ENCODE data around the gene ABCC8. TPM values are rescaled to one million over a fixed set of nuclear protein-coding genes. Genes with fewer than 3 reads are reported as not detected.

Gene ABCC8
- total and polyA plus RNA-seq, 10 of the 15 experiments (the other 5 are each of a cell fraction or from before 2014, with no cell fraction given) = not detected

- FAIRE-seq = no peak
- DNase-seq (ENCODE audit: low read depth, low spot score) = no peak
- ATAC-seq = no peak
- ChIA-PET CTCF (interaction anchor here (1.9 to 4.0 kb wide), 2 partner anchors 104 to 139 kb away, joined by 5 to 14 read pairs; no protein-coding TSS in a partner anchor), SMC1A (ENCODE audit: uncharacterized antibody, unreplicated experiment) (no interaction called here), RAD21 (ENCODE audit: unreplicated experiment) (no interaction called here), POLR2A (no interaction called here)
- Histone ChIP-seq H3K4me3 (no peak overlapping the region), H3K27ac (ENCODE audit: control insufficient read depth, insufficient read depth) (no peak overlapping the region), H3K4me1 (ENCODE audit: control insufficient read depth, insufficient read depth, low read length) (no peaks in the 10 kb centered on the region), H3K9ac (ENCODE audit: control insufficient read depth, insufficient read depth, low read length) (no peak overlapping the region), H3K36me3 (ENCODE audit: control insufficient read depth in 2 of 2, insufficient read depth in 2 of 2, low read length in 1 of 2) (no peaks in the 10 kb centered on the region), H3K79me2 (ENCODE audit: control insufficient read depth, insufficient read depth, low read length) (no peaks in the 10 kb centered on the region), H3K9me3 (replicated peaks; ENCODE audit: control insufficient read depth, insufficient read depth, low read length) (no peaks in the 10 kb centered on the region), H3K27me3 (replicated peaks in 1 of 2; ENCODE audit: control insufficient read depth in 2 of 2, insufficient read depth in 2 of 2, low read length in 1 of 2) (no peaks in the 10 kb centered on the region; a peak in 1 of 4 replicates), H3K4me2 (ENCODE audit: control insufficient read depth, insufficient read depth) (no peak overlapping the region), H4K20me1 (ENCODE audit: control insufficient read depth, insufficient read depth) (no peaks in the 10 kb centered on the region), H2AFZ (ENCODE audit: control insufficient read depth, low read depth, low read length) (no peak overlapping the region)
- TF ChIP-seq EGR1 (IDR thresholded peaks at IDR 0.05; ENCODE audit: borderline replicate concordance in 1 of 2, low read depth in 2 of 2, low read length in 2 of 2) (no peak), SMAD5 (IDR thresholded peaks at IDR 0.05; ENCODE audit: low read depth) (no peak), PRDM15 (CRISPR knock-in tag; IDR thresholded peaks at IDR 0.05) (no peak), HDAC2 (IDR thresholded peaks at IDR 0.05) (no peak), IRF5 (IDR thresholded peaks at IDR 0.05; ENCODE audit: borderline replicate concordance) (no peak), ZNF274 (IDR thresholded peaks at IDR 0.05; ENCODE audit: insufficient read depth, insufficient read length) (no peak), ZBED1 (IDR thresholded peaks at IDR 0.05; ENCODE audit: borderline replicate concordance) (no peak), BCL3 (IDR thresholded peaks at IDR 0.05; ENCODE audit: borderline replicate concordance, insufficient read depth, low read depth, low read length, poor library complexity, severe bottlenecking) (no peak)
- 41% methylated on average over 10 of the region's 17 CpGs for WGBS (ENCODE audit: insufficient coverage, insufficient replicate concordance, low lambda C conversion rate, missing lambda C conversion rate)
- in situ Hi-C loops (cut with MboI) = no loop called here
- intact Hi-C loops (cut with micrococcal nuclease; ENCODE audit: unreplicated experiment) = no loop called here
- BruUV-seq (replicated peaks) = no TSS peak
These were observed 46.0 kb upstream of the ABCC8 start for GRCh38 chr11:17522655-17523054.
